GM12878 (cell line): ENCODE results near the gene SASH3.

ENCODE experiments used
- CEBPB ChIP-seq, 2 experiments: fragments of 150-350 bp in 1 of 2; IDR thresholded peaks; 2 replicates each; pipeline ENCODE4 v1.6.1; 2012 to 2014; ENCODE audit warnings: low read depth in 2 of 2, low read length in 2 of 2, borderline replicate concordance in 1 of 2, inconsistent platforms in 1 of 2
- EZH2 ChIP-seq: IDR thresholded peaks from 2 replicates; pipeline ENCODE4 v1.6.1; 2012; ENCODE audit warnings: low read depth, mild to moderate bottlenecking, control low read depth, inconsistent platforms, low read length, borderline replicate concordance; ENCODE audit not compliant: control insufficient read depth

- TF ChIP-seq CEBPB (IDR thresholded peaks at IDR 0.05; ENCODE audit: borderline replicate concordance in 1 of 2, low read depth in 2 of 2, low read length in 2 of 2) (no peak), EZH2 (no peak)
Observed at GRCh38 chrX:129761596-129761995, 18.2 kb upstream of the SASH3 start.
